GM19397 (cell line): ENCODE results near the gene SAMD11.

Experiments
- ATAC-seq: cut with Tn5 transposase; IDR thresholded peaks from one replicate; pipeline ENCODE4 v1.9.1; 2021; ENCODE audit warnings: mild to moderate bottlenecking, moderate library complexity; ENCODE audit not compliant: unreplicated experiment

SAMD11 gene

GRCh38 chr1:917076-917459 is 6.7 kb upstream of the SAMD11 start:
- ATAC-seq = no peak

DNA sequence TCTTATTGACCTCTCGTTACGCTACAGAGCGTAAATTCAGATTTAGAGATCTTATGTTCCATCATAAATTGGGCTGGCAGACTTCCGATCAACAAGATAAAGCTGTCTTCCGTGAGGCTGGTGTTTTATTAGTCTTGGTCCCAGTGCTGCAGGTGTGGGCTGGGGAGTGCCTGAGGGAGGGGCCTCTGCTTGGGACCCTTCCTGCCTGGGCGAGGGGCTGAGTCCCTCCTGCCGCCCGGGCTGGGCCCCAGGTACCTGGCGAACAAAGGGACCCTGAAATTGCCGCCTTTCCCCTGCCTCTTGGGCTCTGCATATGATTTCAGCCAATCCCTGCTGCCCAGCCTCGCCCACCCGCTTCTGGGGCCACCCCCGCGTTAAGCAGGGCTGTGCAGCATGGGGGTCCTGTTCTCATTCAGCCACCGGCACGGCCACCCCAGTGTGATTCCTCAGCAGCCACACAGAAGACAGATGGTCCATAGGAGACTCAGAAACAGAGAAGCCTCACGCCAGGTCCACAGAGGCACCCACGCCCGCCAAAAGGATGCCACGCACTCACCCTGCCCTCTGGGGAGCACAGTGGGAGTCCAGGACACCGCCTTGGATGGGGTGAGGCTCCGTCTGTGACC is 6.1 kb upstream of the SAMD11 start:
- ATAC-seq = no peak

- no peak for ATAC-seq
Measured at GRCh38 chr1:918353-918752, 5.4 kb upstream of the SAMD11 start.

DNA sequence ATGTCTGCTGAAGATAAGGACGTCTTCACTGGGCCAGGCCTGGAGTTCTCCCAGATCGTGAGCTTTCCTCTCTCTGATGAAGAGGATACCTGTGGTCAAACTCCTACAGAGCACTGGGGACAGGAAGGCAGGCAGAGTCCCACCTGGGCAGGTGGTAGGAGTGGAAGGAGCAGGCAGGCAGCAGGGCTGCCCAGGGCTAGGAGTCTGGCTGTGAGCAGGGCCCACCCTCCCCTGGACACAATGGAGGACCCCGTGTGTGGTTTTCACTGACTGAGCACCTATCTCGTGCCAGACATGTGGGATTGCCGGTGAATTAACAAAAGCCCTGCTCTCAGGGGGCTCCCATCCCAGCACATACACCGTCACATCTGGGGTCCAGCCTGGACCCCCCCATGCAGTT is 4.9 kb upstream of the SAMD11 start:
- no peak for ATAC-seq

- no peak for ATAC-seq
Measured at GRCh38 chr1:919271-919872, 4.4 kb upstream of the SAMD11 start.

- no peak for ATAC-seq
Measured at GRCh38 chr1:920010-920409, 3.7 kb upstream of the SAMD11 start.

DNA sequence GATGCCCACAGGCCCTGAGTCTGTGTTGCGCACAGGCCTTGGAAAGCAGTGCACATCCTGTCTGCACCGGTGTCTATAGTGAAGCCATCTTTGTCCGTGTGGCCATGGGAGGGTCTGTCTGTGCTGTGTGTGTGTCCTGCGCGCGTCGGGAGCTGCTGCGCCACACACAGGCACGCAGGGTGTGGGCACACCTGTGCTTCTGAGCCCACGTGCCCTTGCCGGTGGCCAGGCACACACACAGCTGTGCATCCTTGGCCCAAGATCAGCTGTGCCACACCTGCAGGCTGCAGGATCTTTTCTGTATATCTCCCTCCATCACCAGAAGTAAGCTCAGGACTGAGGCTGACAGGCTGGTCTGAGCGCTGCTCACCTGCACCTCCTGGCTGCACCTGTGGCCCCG is 3.2 kb upstream of the SAMD11 start:
- no peak for ATAC-seq

GRCh38 chr1:921011-921837 is 2.5 kb upstream of the SAMD11 start:
- no peak for ATAC-seq

DNA sequence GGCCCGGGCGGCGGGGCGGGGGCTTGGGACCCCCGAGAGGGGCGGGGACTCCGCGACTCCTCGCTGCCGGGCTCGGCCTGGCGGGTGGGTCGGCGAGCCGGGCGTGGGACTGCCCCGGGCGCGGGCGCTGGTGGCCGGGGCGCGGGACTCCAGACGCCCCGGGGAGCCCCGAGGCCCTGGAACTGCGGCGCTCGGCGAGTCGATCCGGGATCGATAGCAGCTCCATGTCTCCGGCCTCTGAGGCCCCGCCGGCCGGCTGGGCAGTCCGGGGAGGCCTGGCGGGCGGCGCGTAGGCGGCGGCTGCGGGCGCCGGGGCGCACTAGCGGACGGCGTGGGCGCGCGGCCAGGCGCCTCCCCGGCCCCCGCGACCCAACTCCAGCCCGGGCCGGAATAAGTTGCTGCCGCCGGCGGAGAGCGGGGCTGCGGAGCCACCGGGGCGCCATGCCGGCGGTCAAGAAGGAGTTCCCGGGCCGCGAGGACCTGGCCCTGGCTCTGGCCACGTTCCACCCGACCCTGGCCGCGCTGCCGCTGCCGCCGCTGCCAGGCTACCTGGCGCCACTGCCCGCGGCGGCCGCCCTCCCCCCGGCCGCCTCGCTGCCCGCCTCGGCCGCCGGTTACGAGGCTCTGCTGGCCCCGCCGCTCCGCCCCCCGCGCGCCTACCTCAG is 400 bp downstream of the SAMD11 start:
- no peak for ATAC-seq

GRCh38 chr1:924656-925560 is 1.2 kb downstream of the SAMD11 start:
- ATAC-seq = no peak

DNA sequence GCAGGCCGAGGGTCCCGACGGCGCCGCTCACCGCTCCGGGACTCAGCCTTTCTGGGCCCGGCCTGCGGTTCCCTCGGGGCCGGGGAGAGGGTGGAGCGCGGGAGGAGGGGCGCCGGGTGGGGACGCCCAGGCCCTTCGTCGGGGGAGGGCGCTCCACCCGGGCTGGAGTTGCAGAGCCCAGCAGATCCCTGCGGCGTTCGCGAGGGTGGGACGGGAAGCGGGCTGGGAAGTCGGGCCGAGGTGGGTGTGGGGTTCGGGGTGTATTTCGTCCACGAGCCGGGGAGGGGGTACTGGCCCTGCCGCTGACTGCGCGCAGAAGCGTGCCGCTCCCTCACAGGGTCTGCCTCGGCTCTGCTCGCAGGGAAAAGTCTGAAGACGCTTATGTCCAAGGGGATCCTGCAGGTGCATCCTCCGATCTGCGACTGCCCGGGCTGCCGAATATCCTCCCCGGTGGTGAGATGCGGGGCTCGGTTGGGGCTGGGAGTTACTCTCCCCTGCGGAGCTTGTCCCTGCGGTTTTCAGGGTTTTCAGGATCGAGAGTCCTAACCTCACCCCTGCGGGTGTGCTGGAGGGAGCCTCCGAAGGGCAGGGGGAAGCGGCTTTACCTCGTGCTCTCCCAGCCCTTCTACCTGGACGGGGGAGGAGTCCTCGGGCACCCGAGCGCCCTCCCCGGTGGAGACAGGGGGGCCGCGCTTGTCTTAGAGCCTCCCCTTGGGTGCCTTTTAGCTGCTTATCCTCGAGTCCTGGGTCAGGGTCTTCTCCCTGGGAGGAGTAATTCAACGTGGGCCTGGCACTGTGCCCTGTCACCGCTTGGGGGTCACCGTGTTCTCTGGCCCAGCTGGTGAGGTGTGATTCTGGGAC is 2.1 kb downstream of the SAMD11 start:
- ATAC-seq = no peak

DNA sequence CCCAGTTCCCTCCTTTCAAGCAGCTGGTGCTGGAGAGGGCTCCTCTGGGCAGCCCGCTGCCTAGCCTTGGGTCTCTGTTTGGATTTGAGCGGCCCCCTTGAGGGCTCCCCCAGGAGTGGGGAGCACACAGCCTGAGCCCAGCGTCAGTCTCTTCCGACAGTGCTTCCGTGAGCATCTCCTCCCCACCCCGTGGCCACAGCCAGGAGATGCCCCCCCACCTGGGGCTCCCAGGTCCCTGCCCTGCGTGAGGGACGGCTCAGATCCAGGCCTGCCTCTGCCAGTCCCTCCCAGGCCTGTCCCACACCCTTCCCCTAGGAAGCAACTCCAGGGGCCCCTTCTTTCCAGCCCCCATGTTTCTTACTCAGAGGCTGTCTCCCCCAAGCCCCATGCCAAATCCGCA is 3.5 kb downstream of the SAMD11 start:
- ATAC-seq = no peak

GRCh38 chr1:927748-928147 is 4.0 kb downstream of the SAMD11 start:
- no peak for ATAC-seq

DNA sequence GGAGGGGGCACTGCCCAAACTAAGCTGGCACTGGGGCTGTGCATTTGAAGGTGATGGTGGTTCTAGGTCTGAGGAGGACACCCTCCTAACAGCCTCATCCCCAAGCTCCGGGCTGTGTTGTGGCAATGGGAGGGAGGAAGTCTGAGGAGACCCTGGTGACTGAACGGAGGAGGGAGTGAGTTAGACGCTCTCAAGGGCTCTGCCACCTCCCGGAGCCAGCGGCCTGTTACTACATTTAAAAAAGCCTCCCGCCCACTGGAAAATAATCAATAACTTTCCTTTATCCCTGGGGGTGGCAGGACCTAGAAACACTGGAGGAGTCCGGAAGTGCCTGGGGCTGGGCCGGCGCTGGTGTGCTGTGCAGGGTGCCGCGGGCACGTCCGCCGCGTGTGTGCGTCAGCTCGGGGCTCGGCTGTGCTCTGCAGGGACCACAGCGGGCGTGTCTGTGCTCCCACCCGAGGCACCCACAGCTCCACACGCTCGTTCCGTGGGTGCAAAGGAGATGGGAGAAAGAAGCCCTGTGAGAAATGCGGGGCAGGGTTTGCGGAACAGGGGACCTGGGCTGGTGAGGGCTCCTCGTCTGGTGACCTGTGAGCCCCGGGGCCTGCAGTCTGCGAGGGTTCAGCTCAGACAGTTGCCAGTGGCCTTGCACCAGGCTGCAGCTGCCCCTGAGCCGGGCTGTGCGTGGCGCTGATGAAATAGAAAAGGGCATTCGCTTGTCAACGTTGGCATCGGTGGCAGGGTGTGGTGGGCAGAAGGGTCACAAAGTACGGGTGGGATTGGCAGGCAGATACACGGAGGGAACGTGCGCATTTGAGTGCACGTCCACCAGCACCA is 5.3 kb downstream of the SAMD11 start:
- ATAC-seq = no peak

GRCh38 chr1:929712-930632 is 6.2 kb downstream of the SAMD11 start:
- ATAC-seq = no peak

DNA sequence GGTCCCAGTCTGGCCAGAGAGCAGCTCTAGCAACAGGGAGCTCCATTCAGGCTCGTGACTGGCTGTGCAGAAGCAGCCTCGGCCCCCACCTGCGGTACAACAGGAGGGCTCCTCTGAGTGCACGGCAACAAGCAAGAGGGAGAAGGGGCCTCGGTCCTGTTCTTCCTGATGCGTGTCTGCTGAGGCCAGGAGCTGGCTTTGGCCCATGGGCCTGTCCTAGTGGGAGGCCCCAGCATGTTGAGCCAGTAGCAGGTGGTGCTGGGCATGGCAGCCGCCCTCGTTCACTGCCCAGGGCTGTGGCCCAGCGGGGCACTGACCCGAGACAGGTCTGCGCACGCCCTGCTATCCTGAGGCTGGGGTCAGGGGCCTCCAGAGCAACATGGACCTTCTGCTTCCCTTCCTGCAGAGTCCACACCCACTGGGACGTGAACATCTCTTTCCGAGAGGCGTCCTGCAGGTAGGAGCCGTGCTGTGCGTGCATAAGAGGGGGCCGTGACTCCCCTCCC is 7.0 kb downstream of the SAMD11 start:
- no peak for ATAC-seq

DNA sequence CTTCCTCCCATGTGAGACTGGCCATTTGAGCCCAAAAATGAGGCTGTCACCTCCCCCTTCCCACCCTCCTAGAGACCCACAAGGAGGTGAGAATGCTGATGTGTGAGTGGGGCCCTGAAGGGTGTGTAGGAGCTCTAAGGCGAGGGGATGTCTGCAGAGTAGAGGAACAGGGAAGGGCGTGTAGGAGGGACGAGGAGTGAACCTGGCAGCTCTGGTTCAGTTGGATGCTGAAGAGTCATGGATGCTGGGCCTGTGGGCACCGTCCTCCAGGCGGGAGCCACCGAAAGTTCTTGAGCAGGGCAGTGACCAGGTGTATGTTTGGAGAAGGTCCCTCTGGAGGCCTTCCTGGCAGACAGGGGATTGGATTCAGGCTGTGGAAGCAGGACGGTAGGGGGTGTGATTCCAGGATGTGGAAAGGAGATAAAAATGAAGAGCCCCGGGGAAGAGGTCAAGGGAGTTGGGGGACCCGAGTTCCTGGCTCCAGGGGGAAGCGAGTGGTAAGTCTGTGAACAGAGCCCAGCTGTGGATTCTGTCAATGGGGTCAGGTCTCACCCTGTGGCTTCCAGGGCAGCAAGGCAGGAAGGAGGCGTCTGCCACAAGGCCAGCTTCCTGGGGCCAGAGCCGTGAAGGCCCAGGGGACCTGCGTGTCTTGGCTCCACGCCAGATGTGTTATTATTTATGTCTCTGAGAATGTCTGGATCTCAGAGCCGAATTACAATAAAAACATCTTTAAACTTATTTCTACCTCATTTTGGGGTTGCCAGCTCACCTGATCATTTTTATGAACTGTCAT is 7.9 kb downstream of the SAMD11 start:
- no peak for ATAC-seq
